ENCODE results near the gene DBNDD1.
"Not testable (repeated sequence)": the region's sequence is repeated elsewhere in the genome, so short reads cannot be mapped to it uniquely, and the experiment has no call there.

The DBNDD1 gene

GRCh38 chr16:90018652-90019542 lies at the start of gene DBNDD1:
DBNDD1 (minus strand) TSS chr16:90019456; CDS start chr16:90019341, 115 bp downstream.
- no peak for DNase-seq (ENCODE audit: low read depth)

- no peak for DNase-seq (ENCODE audit: low read depth)
Observed at GRCh38 chr16:90061437-90061836, 42.2 kb upstream of the DBNDD1 start.

- peak; percentile 25 for DNase-seq (ENCODE audit: low read depth)
Observed at GRCh38 chr16:90057738-90058173, 38.5 kb upstream of the DBNDD1 start.

GRCh38 chr16:90056521-90056920 lies 37.3 kb upstream of the DBNDD1 start:
- not testable (repeated sequence) for DNase-seq (ENCODE audit: low read depth)

- no peak for DNase-seq (ENCODE audit: low read depth)
Observed at GRCh38 chr16:90055371-90055770, 36.1 kb upstream of the DBNDD1 start.

GRCh38 chr16:90054554-90054953 lies 35.3 kb upstream of the DBNDD1 start:
- DNase-seq (ENCODE audit: low read depth): no peak

GRCh38 chr16:90053902-90054500 lies 34.7 kb upstream of the DBNDD1 start:
- no peak for DNase-seq (ENCODE audit: low read depth)

GRCh38 chr16:90050969-90051368 lies 31.7 kb upstream of the DBNDD1 start:
- DNase-seq (ENCODE audit: low read depth): no peak

- no peak for DNase-seq (ENCODE audit: low read depth)
Observed at GRCh38 chr16:90048737-90049330, 29.6 kb upstream of the DBNDD1 start.

GRCh38 chr16:90048347-90048722 lies 29.1 kb upstream of the DBNDD1 start:
- DNase-seq (ENCODE audit: low read depth): no peak

GRCh38 chr16:90047714-90048346 lies 28.6 kb upstream of the DBNDD1 start:
- no peak for DNase-seq (ENCODE audit: low read depth)

GRCh38 chr16:90046971-90047713 lies 27.9 kb upstream of the DBNDD1 start:
- no peak for DNase-seq (ENCODE audit: low read depth)

GRCh38 chr16:90046122-90046970 lies 27.1 kb upstream of the DBNDD1 start:
- no peak for DNase-seq (ENCODE audit: low read depth)

GRCh38 chr16:90044111-90044551 lies 24.9 kb upstream of the DBNDD1 start:
- no peak for DNase-seq (ENCODE audit: low read depth)

GRCh38 chr16:90043526-90043925 lies 24.3 kb upstream of the DBNDD1 start:
- DNase-seq (ENCODE audit: low read depth): no peak

- DNase-seq (ENCODE audit: low read depth): no peak
Observed at GRCh38 chr16:90042946-90043514, 23.8 kb upstream of the DBNDD1 start.

GRCh38 chr16:90041896-90042473 lies 22.7 kb upstream of the DBNDD1 start:
- no peak for DNase-seq (ENCODE audit: low read depth)

GRCh38 chr16:90040152-90041023 lies 21.1 kb upstream of the DBNDD1 start:
- DNase-seq (ENCODE audit: low read depth): no peak

GRCh38 chr16:90037276-90037675 lies 18.0 kb upstream of the DBNDD1 start:
- no peak for DNase-seq (ENCODE audit: low read depth)

All from HS-5 (cell line).